Measurements from ENCODE around the gene ASRGL1. TPM values are rescaled to one million over a fixed set of nuclear protein-coding genes. Genes with fewer than 3 reads are reported as not detected.

The ASRGL1 gene
- total and polyA plus RNA-seq, 2 of the 13 experiments (the other 11 are each of a cell fraction or from before 2014, with no cell fraction given): 50.8 to 97.5 TPM

DNA sequence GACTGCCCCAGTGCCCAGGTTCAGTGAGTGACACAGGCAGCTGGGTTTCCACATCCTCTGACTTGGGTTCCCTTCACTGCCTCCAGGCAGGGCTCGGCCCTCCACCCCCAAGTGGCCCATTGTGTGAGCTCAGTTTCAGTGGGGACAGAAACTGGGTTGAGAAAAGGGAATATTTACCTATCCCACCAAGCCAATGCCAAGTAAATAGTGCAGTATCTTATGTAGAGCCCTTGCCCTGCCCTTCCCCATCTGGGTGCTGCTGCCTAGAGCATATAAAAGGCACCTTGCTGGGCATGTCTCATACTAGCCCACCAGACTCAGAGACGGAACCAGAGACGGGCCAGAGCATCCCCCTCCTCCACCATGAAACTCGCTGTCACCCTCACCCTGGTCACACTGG lies 81.5 kb downstream of the ASRGL1 start, which contains the start of gene SCGB1A1:
Gene SCGB1A1, plus strand, starts transcription at position 301 of the 400 bp plus-strand sequence. Its CDS starts 63 bp downstream, at position 364.
- no peak within 1 kb of the TSS for H3K9ac ChIP-seq (ENCODE audit: insufficient read depth, low read depth, low read length)
- CTCF ChIA-PET (ENCODE audit: low intra/inter-chr PET ratio, low total read pairs): no interaction called here
- POLR2A ChIA-PET: no interaction called here
- H2AFZ ChIP-seq (ENCODE audit: low read length): no peak within 1 kb of the TSS
- H4K20me1 ChIP-seq (ENCODE audit: insufficient read depth, low read length): no peaks in the 10 kb centered on the region
- H3K4me1 ChIP-seq (ENCODE audit: insufficient read depth, low read length): peaks cover 23% of the 10 kb centered on the region
- H3K36me3 ChIP-seq (replicated peaks in 1 of 2; ENCODE audit: control insufficient read depth in 1 of 2, insufficient read depth in 2 of 2, low read length in 2 of 2): no peaks in the 10 kb centered on the region
- in situ Hi-C loops (cut with HindIII; ENCODE audit: extremely low pct_ligation_motif_present, low pct_unique_long_range_greater_than_20kb) (no loop called here), intact Hi-C loops (cut with micrococcal nuclease; ENCODE audit: unreplicated experiment) (no loop called here)
- no peak within 1 kb of the TSS for H3K27ac ChIP-seq (ENCODE audit: extremely low read length, insufficient read depth, low read length)
- no peak for ATAC-seq
- no peaks in the 10 kb centered on the region for H3K79me2 ChIP-seq (ENCODE audit: insufficient read depth, low read length)
- FAIRE-seq: no peak
- TF ChIP-seq CREM (IDR thresholded peaks at IDR 0.05) (no peak), CREM (CRISPR knock-in tag; IDR thresholded peaks at IDR 0.05) (no peak), TCF7L2 (IDR thresholded peaks at IDR 0.05; ENCODE audit: low read depth, low read length) (no peak), ZNF253 (CRISPR knock-in tag; IDR thresholded peaks at IDR 0.05; ENCODE audit: borderline replicate concordance) (no peak), BATF2 (CRISPR knock-in tag; IDR thresholded peaks at IDR 0.05) (no peak), ZNF121 (CRISPR knock-in tag; IDR thresholded peaks at IDR 0.05) (no peak), BCL6 (CRISPR knock-in tag; IDR thresholded peaks at IDR 0.05) (no peak), CBX2 (IDR thresholded peaks at IDR 0.05; ENCODE audit: low read depth, low read length) (no peak), CBX2 (CRISPR knock-in tag; IDR thresholded peaks at IDR 0.05; ENCODE audit: low read depth) (no peak), FOXK1 (CRISPR knock-in tag; IDR thresholded peaks at IDR 0.05; ENCODE audit: borderline replicate concordance, low read depth) (no peak), ZBTB2 (CRISPR knock-in tag; IDR thresholded peaks at IDR 0.05; ENCODE audit: low read depth) (no peak), RORA (CRISPR knock-in tag; IDR thresholded peaks at IDR 0.05) (no peak), ZXDC (CRISPR knock-in tag; IDR thresholded peaks at IDR 0.05) (no peak), ZNF652 (CRISPR knock-in tag; IDR thresholded peaks at IDR 0.05; ENCODE audit: borderline replicate concordance, low read depth) (no peak), ZMYM2 (CRISPR knock-in tag; IDR thresholded peaks at IDR 0.05) (no peak), WIZ (CRISPR knock-in tag; IDR thresholded peaks at IDR 0.05) (no peak), TFDP1 (CRISPR knock-in tag; IDR thresholded peaks at IDR 0.05; ENCODE audit: borderline replicate concordance) (no peak)
- TF ChIP-seq, protein P1, sequence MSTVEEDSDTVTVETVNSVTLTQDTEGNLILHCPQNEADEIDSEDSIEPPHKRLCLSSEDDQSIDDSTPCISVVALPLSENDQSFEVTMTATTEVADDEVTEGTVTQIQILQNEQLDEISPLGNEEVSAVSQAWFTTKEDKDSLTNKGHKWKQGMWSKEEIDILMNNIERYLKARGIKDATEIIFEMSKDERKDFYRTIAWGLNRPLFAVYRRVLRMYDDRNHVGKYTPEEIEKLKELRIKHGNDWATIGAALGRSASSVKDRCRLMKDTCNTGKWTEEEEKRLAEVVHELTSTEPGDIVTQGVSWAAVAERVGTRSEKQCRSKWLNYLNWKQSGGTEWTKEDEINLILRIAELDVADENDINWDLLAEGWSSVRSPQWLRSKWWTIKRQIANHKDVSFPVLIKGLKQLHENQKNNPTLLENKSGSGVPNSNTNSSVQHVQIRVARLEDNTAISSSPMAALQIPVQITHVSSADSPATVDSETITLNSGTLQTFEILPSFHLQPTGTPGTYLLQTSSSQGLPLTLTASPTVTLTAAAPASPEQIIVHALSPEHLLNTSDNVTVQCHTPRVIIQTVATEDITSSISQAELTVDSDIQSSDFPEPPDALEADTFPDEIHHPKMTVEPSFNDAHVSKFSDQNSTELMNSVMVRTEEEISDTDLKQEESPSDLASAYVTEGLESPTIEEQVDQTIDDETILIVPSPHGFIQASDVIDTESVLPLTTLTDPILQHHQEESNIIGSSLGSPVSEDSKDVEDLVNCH (CRISPR knock-in tag; IDR thresholded peaks at IDR 0.05): no peak
- H3K27me3 ChIP-seq (ENCODE audit: control insufficient read depth in 1 of 2, insufficient read depth in 2 of 2, low read length in 2 of 2): peaks cover 0 to 20% of the 10 kb centered on the region in 2 experiments; a peak in 3 of 5 replicates
- no TSS peak for BruUV-seq (replicated peaks)
- no peak within 1 kb of the TSS for H3K4me3 ChIP-seq (replicated peaks in 1 of 3; ENCODE audit: insufficient read depth in 1 of 3, low read depth in 2 of 3, low read length in 3 of 3)
- no peaks in the 10 kb centered on the region for H3K9me3 ChIP-seq (ENCODE audit: low read length)
- no peak for DNase-seq (ENCODE audit: low spot score)
- H3K4me2 ChIP-seq (ENCODE audit: low read depth, low read length): no peak within 1 kb of the TSS
- no CpG with 5 or more reads among the region's 4 CpGs for WGBS (ENCODE audit: low lambda C conversion rate)

Measured in HepG2 (cell line).